IPS DF 4.7 (cell line): ENCODE data around the gene RALGAPA1.
"Not testable (repeated sequence)": the region's sequence is repeated elsewhere in the genome, so short reads cannot be mapped to it uniquely, and the experiment has no call there.

Source experiments
- DNase-seq: peaks from one replicate; pipeline ENCODE4 v3.0.0-alpha.2; 2013; ENCODE audit warnings: low spot score; ENCODE audit errors: extremely low read depth

Gene RALGAPA1

DNA sequence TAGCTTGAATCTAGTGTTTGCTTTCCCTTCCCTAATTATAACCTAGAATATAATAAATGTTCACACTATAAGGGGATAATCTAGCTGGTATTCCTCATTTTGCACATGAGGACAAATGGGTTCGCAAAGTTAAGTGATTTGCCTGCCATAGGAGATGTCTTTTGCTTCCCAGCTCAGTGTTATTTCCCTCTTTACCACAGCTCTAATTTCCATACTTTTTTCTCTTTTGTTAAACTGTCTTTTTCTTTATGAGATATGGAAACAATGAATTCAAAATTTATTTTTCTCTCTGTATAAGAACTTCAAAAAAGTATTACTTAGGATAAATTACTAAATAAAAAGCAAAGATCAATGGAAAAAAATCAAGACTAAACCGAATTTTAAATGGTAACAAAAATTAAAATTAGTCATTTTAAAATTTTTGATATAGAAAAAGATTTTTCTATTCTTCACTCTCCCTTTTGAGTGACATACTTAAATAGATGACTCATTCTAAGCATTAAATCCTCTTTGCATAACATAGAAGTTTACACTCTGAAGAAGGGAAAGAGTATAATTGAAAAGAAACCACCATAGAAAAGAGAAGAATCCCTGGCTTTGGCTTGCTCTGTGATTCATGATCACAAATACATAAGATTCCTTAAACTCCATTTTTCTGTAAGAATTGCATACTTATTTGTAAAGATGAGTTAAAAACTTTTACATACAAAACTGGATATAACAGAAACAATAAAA, 177.9 kb downstream of the RALGAPA1 start:
- no peak for DNase-seq

GRCh38 chr14:35628989-35629388, 180.1 kb downstream of the RALGAPA1 start:
- no peak for DNase-seq

DNA sequence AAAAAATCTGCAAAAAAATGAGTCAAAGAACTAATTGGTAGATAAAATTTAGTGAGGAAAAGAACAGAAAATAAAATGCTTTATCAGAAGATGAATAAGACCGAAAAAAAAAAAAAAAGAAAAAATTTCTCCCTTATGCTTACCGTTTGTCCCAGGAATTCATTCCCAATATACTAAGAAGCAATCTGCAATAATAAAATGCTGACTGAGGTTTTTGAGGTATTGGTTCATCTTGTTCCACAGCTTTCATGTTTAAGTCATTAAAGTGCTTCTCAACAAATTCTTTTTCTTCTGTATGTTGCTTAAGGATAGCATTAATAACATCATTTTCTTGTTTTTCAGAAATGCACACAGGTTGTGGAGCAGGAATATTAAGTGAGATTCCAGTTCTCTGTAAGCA, 182.1 kb downstream of the RALGAPA1 start:
- not testable (repeated sequence) for DNase-seq

DNA sequence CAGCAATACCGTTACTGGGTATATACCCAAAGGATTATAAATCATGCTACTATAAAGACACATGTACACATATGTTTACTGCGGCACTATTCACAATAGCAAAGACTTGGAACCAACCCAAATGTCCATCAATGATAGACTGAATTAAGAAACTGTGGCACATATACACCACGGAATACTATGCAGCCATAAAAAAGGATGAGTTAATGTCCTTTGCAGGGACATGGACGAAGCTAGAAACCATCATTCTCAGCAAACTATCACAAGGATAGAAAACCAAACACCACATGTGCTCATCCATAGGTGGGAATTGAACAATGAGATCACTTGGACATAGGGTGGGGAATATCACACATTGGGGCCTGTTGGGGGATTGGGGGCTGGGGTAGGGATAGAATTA, 187.1 kb downstream of the RALGAPA1 start:
- not testable (repeated sequence) for DNase-seq

DNA sequence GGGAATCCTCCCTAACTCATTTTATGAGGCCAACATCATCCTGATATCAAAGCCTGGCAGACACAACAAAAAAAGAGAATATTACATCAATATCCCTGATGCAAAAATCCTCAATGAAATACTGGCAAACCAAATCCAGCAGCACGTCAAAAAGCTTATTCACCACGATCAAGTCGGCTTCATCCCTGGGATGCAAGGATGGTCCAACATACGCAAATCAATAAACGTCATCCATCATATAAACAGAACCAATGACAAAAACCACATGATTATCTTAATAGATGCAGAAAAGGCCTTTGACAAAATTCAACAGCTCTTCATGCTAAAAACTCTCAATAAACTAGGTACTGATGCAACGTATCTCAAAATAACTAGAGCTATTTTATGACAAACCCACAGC, 189.1 kb downstream of the RALGAPA1 start:
- not testable (repeated sequence) for DNase-seq

DNA sequence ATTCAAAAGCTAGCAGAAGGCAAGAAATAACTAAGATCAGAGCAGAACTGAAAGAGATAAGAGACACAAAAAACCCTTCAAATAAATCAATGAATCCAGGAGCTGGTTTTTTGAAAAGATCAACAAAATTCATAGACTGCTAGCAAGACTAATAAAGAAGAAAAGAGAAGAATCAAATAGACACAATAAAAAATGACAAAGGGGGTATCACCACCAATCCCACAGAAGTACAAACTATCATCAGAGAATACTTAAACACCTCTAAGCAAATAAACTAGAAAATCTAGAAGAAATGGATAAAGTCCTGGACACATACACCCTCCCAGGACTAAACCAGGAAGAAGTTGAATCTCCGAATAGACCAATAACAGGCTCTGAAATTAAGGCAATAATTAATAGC, 189.6 kb downstream of the RALGAPA1 start:
- not testable (repeated sequence) for DNase-seq

DNA sequence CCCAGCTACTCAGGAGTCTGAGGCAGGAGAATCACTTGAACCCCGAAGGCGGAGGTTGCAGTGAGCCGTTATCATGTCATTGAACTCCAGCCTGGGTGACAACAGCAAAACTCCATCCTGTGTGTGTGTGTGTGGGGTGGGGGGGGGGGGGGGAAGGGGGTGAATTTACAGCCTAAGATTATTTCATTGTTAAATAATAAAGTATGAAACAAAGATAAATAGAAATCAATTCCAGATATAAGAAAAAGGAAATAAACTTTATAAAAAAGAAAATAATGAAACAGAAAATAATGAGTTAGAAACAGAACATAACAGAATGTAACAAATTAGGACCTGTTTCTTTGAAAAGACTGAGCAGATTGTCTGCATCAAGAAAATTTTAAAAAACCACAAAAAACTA, 191.6 kb downstream of the RALGAPA1 start:
- no peak for DNase-seq

DNA sequence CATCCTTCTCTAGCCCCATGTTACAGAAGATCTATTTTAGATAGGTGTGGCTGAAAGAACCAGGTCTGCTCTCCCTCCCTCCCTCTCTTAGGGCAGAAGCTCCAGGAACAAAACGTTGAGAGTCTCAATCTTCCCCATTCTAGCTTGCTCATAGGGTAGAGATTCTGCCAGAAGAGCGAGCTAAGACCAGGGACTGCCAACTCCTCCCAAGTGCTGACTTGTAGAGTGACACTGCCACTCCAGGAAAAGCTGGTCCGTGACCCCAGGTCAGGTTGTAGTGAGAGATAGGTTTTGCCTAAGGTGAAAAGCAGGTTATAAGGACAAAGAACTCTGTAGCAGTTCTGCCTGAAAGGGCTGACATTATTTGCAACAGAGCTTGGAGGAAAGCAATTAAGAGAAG, 201.7 kb downstream of the RALGAPA1 start:
- DNase-seq, result no peak

DNA sequence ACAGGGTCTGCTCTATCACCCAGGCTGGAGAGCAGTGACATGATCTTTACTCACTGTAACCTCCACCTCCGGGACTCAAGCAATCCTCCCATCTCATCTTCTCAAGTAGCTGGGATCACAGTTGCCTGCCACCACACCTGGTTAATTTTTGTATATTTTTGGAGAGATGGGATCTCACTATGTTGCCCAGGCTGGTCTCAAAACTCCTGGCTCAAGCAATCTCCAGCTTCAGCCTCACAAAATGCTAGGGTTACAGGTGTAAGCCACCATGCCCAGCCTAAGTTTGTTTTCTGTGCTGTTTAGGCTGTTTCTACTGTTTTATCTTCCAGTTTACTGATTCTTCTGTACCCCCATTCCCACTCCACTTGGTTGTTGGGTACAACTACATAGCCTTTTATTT, 208.8 kb downstream of the RALGAPA1 start:
- no peak for DNase-seq

- no peak for DNase-seq
Observed at GRCh38 chr14:35594616-35595015, 214.5 kb downstream of the RALGAPA1 start.

DNA sequence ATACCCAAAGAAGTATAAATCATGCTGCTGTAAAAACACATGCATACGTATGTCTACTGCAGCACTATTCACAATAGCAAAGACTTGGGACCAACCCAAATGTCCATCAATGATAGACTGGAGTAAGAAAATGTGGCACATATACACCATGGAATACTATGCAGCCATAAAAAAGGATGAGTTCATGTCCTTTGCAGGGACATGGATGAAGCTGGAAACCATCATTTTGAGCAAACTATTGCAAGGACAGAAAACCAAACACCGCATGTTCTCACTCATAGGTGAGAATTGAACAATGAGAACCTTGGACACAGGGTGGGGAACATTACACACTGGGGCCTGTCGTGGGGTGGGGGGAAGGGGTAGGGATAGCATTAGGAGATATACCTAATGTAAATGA, 221.7 kb downstream of the RALGAPA1 start:
- not testable (repeated sequence) for DNase-seq

GRCh38 chr14:35578639-35579038, 230.5 kb downstream of the RALGAPA1 start:
- DNase-seq, result no peak

DNA sequence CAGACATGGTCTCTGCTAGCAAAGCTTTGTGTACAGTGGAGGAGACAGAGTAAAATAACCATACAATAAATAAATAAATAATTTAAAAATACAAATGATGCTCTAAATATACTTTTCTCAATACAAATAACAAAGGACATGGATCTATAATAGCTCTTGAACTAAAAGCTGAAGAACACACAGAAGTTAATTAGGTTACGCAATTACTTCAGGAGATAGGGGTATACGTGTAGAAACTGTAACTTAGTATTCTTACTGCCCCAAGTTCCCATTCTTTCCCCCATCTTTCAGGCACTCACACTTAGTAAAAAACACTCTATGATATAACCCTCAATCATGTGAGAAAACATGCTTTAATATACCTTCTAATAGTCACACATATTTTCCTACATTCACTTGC, 231.0 kb downstream of the RALGAPA1 start:
- DNase-seq, result no peak

GRCh38 chr14:35576856-35577255, 232.2 kb downstream of the RALGAPA1 start:
- DNase-seq, result no peak

GRCh38 chr14:35576260-35576659, 232.8 kb downstream of the RALGAPA1 start:
- DNase-seq, result no peak

- DNase-seq, result no peak
Observed at GRCh38 chr14:35573911-35574310, 235.2 kb downstream of the RALGAPA1 start.

GRCh38 chr14:35571598-35571997, 237.5 kb downstream of the RALGAPA1 start:
- no peak for DNase-seq

DNA sequence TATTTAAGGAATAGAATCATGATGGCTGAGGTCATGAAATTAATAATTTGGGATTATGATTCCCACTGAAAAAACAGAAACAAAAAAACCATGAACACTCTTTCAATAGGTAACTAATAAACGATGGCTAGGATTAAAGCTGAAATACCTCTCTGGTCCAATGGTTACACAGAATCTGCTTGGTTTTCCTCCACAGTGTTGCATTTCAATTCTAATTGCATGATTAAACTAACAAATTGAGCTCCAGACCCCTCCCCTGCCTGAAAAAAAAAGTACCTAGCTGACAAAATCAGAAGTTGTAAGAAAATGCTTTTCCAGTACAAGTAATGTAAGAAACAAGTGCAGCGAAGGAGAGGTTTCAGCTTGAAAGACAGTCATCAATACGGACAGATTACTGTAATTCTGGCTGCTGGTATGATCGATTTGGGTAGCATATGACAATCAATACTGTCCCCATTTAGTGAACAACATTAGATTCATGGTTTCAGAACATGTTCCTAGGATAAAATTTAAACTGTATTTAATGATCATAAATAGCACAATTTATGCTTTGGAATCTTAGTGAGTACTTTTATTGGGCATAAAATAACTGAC, 243.1 kb downstream of the RALGAPA1 start:
- DNase-seq, result no peak

DNA sequence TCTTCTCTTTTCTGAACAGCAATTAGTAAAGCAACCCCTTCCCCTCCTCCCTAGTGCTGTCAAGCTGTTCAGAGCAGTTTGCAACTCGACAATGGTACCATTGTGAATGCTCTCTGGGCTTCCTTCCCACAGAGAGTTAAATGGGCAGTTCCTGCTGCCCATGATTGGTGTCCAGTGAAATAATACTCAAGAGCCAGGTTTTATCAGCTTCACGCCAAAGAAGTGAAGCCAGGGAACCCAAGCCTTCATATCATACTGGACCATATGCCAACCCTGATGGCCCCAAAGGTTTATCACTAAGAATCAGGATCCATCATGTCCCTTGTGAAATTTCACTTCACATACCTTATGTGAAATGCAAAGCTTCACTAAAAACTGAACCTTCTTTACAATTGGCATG, 250.4 kb downstream of the RALGAPA1 start:
- DNase-seq, result no peak

- DNase-seq, result no peak
Observed at GRCh38 chr14:35557221-35557747, 251.8 kb downstream of the RALGAPA1 start.

GRCh38 chr14:35556548-35556947, 252.5 kb downstream of the RALGAPA1 start:
- no peak for DNase-seq

GRCh38 chr14:35553808-35554207, 255.3 kb downstream of the RALGAPA1 start:
- DNase-seq, result no peak

- DNase-seq, result no peak
Observed at GRCh38 chr14:35551081-35551480, 258.0 kb downstream of the RALGAPA1 start.
